Measurements from ENCODE around the gene SORCS3. TPM values are rescaled to one million over a fixed set of nuclear protein-coding genes. Genes with fewer than 3 reads are reported as not detected.
A peak's percentile ranks its signal among the peaks of the same experiment; 100 is the strongest.

The SORCS3 gene
- total and polyA plus RNA-seq, 10 of the 15 experiments (the other 5 are each of a cell fraction or from before 2014, with no cell fraction given), result 0.01 to 0.04 (median 0.02) TPM; not detected in 7

DNA sequence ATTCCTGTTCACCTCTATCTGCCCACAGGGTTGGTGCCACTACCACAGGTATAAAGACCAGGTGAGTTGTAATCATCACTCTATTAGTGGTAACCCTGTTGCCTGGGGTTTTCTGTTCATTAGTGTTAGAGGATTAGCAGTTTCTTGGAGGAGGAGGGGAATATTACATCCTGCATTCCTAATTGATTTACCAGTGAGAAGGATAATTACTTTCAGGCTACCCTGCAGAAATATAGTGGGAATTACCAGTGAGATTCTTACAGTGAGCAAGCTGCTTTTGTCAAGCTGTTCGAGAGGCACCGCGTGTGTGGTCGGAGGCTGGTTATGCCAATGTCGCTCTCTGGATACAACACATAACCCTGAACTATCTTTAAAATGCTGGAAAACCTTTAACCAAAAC, 280.7 kb downstream of the SORCS3 start:
- no peaks in the 10 kb centered on the region; a peak in 1 of 4 replicates for H3K36me3 ChIP-seq (ENCODE audit: control insufficient read depth in 2 of 2, insufficient read depth in 2 of 2, low read length in 1 of 2)
- H3K4me1 ChIP-seq (ENCODE audit: control insufficient read depth, insufficient read depth, low read length), result no peaks in the 10 kb centered on the region
- TF ChIP-seq LARP7 (IDR thresholded peaks at IDR 0.05), result no peak
- TF ChIP-seq SUPT20H (IDR thresholded peaks at IDR 0.05; ENCODE audit: borderline replicate concordance, control insufficient read depth, low read depth, low read length), result no peak
- no peak for TF ChIP-seq MEF2A (IDR thresholded peaks at IDR 0.05; ENCODE audit: insufficient read depth, low read depth, low read length)
- TF ChIP-seq SP1 (IDR thresholded peaks at IDR 0.05; ENCODE audit: low read depth, low read length), result no peak
- TF ChIP-seq PML (IDR thresholded peaks at IDR 0.05; ENCODE audit: low read length), result no peak
- no peak for TF ChIP-seq JUNB (IDR thresholded peaks at IDR 0.05)
- H3K27me3 ChIP-seq (replicated peaks in 1 of 2; ENCODE audit: control insufficient read depth in 2 of 2, insufficient read depth in 2 of 2, low read length in 1 of 2), result no peaks in the 10 kb centered on the region
- no peak overlapping the region for H3K27ac ChIP-seq (ENCODE audit: control insufficient read depth, insufficient read depth)
- SMC1A ChIA-PET (ENCODE audit: uncharacterized antibody, unreplicated experiment), result interaction anchor here (0.7 kb wide), 1 partner anchor 15 kb away, joined by 3 read pairs; no protein-coding TSS in a partner anchor
- no peak overlapping the region for H3K9ac ChIP-seq (ENCODE audit: control insufficient read depth, insufficient read depth, low read length)
- no peaks in the 10 kb centered on the region for H4K20me1 ChIP-seq (ENCODE audit: control insufficient read depth, insufficient read depth)
- in situ Hi-C loops (cut with MboI) (no loop called here), intact Hi-C loops (cut with micrococcal nuclease; ENCODE audit: unreplicated experiment) (no loop called here)
- DNase-seq (ENCODE audit: low read depth, low spot score), result no peak
- POLR2A ChIA-PET, result no interaction called here
- H3K79me2 ChIP-seq (ENCODE audit: control insufficient read depth, insufficient read depth, low read length), result no peaks in the 10 kb centered on the region
- no TSS peak for BruUV-seq (replicated peaks)
- CTCF ChIA-PET, result no interaction called here
- RAD21 ChIA-PET (ENCODE audit: unreplicated experiment), result no interaction called here
- no peak overlapping the region for H2AFZ ChIP-seq (ENCODE audit: control insufficient read depth, low read depth, low read length)
- no peak overlapping the region for H3K4me2 ChIP-seq (ENCODE audit: control insufficient read depth, insufficient read depth)
- FAIRE-seq, result no peak
- no peak for ATAC-seq
- WGBS (ENCODE audit: insufficient coverage, insufficient replicate concordance, low lambda C conversion rate, missing lambda C conversion rate), result 79% methylated on average over 5 of the region's 5 CpGs
- H3K9me3 ChIP-seq (replicated peaks; ENCODE audit: control insufficient read depth, insufficient read depth, low read length), result no peaks in the 10 kb centered on the region
- H3K4me3 ChIP-seq, result no peak overlapping the region

DNA sequence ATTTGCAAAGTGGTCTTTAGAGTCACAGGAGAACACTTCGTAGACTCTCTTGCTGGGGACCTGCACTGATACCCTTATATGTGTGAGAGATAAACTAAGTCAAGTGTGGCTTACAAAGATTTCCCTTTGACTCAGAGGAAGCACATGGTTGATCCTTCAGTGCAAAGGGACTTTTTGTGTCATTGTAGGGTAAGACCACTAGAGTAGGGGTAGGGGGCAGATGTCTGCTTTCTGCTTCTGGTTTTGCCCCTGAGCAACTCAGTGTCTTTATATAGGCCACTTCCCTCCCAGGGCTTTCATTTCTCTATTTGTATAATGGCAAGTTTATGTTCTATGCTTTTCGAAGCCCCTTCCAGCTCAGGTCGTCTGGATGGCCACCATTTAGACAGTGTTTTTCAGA, 281.7 kb downstream of the SORCS3 start:
- intact Hi-C loops (cut with micrococcal nuclease; ENCODE audit: unreplicated experiment), result no loop called here
- WGBS (ENCODE audit: insufficient coverage, insufficient replicate concordance, low lambda C conversion rate, missing lambda C conversion rate), result 0% methylated on average over 3 of the region's 3 CpGs
- TF ChIP-seq SPI1 (IDR thresholded peaks at IDR 0.05; ENCODE audit: borderline replicate concordance, insufficient read depth, low read depth, low read length) (peak; percentile 74; the same call in 1 of the 2 replicates), ATF7 (IDR thresholded peaks at IDR 0.05; ENCODE audit: low read depth) (peak; percentile 59), RELB (IDR thresholded peaks at IDR 0.05; ENCODE audit: low read depth) (peak; percentile 45; the same call in 1 of the 2 replicates), USF2 (IDR thresholded peaks at IDR 0.05; ENCODE audit: borderline replicate concordance, low read depth, low read length) (no peak), JUNB (IDR thresholded peaks at IDR 0.05) (peak; percentile 33; the same call in 1 of the 2 replicates), RUNX3 (IDR thresholded peaks at IDR 0.05; ENCODE audit: low read length) (peak; percentile 43; the same call in 1 of the 2 replicates), CBX5 (IDR thresholded peaks at IDR 0.05; ENCODE audit: low read depth) (no peak), NR2C2 (IDR thresholded peaks at IDR 0.05; ENCODE audit: borderline replicate concordance, control insufficient read depth, insufficient read length, low read depth) (no peak), MEF2A (IDR thresholded peaks at IDR 0.05; ENCODE audit: insufficient read depth, low read depth, low read length) (0 out of 2 replicates have a peak, but pooled peaks have one; percentile 19), EP300 (IDR thresholded peaks at IDR 0.05; ENCODE audit: borderline replicate concordance in 1 of 2, control insufficient read depth in 1 of 2, low read depth in 2 of 2, low read length in 2 of 2) (peak in 1 of 2 experiments; percentile 66; a peak in 1 of 4 replicates), BHLHE40 (IDR thresholded peaks at IDR 0.05; ENCODE audit: borderline replicate concordance in 1 of 2, low read depth in 2 of 2, low read length in 1 of 2) (no peak)

More for the DNA sequence above, 281.7 kb downstream of the SORCS3 start:
- ChIA-PET CTCF (interaction anchor here (1.9 kb wide), 1 partner anchor 10 kb away, joined by 6 read pairs; no protein-coding TSS in a partner anchor), SMC1A (ENCODE audit: uncharacterized antibody, unreplicated experiment) (interaction anchor here (0.7 to 1.3 kb wide), 3 partner anchors 30 to 82 kb away, joined by 3 read pairs; no protein-coding TSS in a partner anchor), POLR2A (no interaction called here), RAD21 (ENCODE audit: unreplicated experiment) (interaction anchor here (1.5 kb wide), 1 partner anchor 155 kb away, joined by 4 read pairs; no protein-coding TSS in a partner anchor)
- H3K4me3 ChIP-seq, result no peak overlapping the region
- peak; percentile 23 for DNase-seq (ENCODE audit: low read depth, low spot score)
- no peaks in the 10 kb centered on the region for H3K27me3 ChIP-seq (replicated peaks in 1 of 2; ENCODE audit: control insufficient read depth in 2 of 2, insufficient read depth in 2 of 2, low read length in 1 of 2)
- no peak overlapping the region for H2AFZ ChIP-seq (ENCODE audit: control insufficient read depth, low read depth, low read length)
- H3K27ac ChIP-seq (ENCODE audit: control insufficient read depth, insufficient read depth), result no peak overlapping the region
- no peak for FAIRE-seq
- H4K20me1 ChIP-seq (ENCODE audit: control insufficient read depth, insufficient read depth), result no peaks in the 10 kb centered on the region
- no peaks in the 10 kb centered on the region for H3K79me2 ChIP-seq (ENCODE audit: control insufficient read depth, insufficient read depth, low read length)
- no peaks in the 10 kb centered on the region for H3K9me3 ChIP-seq (replicated peaks; ENCODE audit: control insufficient read depth, insufficient read depth, low read length)
- in situ Hi-C loops (cut with MboI), result no loop called here
- no peaks in the 10 kb centered on the region; a peak in 1 of 4 replicates for H3K36me3 ChIP-seq (ENCODE audit: control insufficient read depth in 2 of 2, insufficient read depth in 2 of 2, low read length in 1 of 2)
- no TSS peak for BruUV-seq (replicated peaks)
- peak; percentile 85 for ATAC-seq
- no peak overlapping the region for H3K9ac ChIP-seq (ENCODE audit: control insufficient read depth, insufficient read depth, low read length)
- H3K4me2 ChIP-seq (ENCODE audit: control insufficient read depth, insufficient read depth), result no peak overlapping the region; the same call in 1 of the 2 replicates
- H3K4me1 ChIP-seq (ENCODE audit: control insufficient read depth, insufficient read depth, low read length), result no peaks in the 10 kb centered on the region

All from GM12878 (cell line).